Stimulated activated CD8-positive, alpha-beta memory T cell treated with anti-CD3 and anti-CD28 coated beads, Interleukin-4, amount 100 ng/mL, for 48 hours (primary cell): ENCODE results near the gene CD1D.
"Not testable (repeated sequence)": the region's sequence is repeated elsewhere in the genome, so short reads cannot be mapped to it uniquely, and the experiment has no call there.

Source experiments
- DNase-seq: peaks from one replicate; pipeline ENCODE4 v3.0.0-alpha.2; 2020

The CD1D gene

GRCh38 chr1:158180741-158181576, at the start of gene CD1D:
CD1D (plus strand) TSS chr1:158180895; CDS start chr1:158181102, 207 bp downstream.
- peak; percentile 25 for DNase-seq

- DNase-seq: no peak
These were observed 49.5 kb upstream of the CD1D start for GRCh38 chr1:158131217-158131616.

GRCh38 chr1:158140764-158141192, 39.9 kb upstream of the CD1D start:
- no peak for DNase-seq

- DNase-seq: no peak
These were observed 35.4 kb upstream of the CD1D start for GRCh38 chr1:158145173-158145719.

GRCh38 chr1:158146165-158146564, 34.5 kb upstream of the CD1D start:
- no peak for DNase-seq

- no peak for DNase-seq
These were observed 34.0 kb upstream of the CD1D start for GRCh38 chr1:158146739-158147138.

GRCh38 chr1:158147401-158147800, 33.3 kb upstream of the CD1D start:
- no peak for DNase-seq

GRCh38 chr1:158147869-158148268, 32.8 kb upstream of the CD1D start:
- DNase-seq: no peak

GRCh38 chr1:158148468-158148867, 32.2 kb upstream of the CD1D start:
- no peak for DNase-seq

GRCh38 chr1:158149175-158149574, 31.5 kb upstream of the CD1D start:
- peak; percentile 26 for DNase-seq

- peak; percentile 82 for DNase-seq
These were observed 31.0 kb upstream of the CD1D start for GRCh38 chr1:158149577-158150269.

GRCh38 chr1:158150523-158150922, 30.2 kb upstream of the CD1D start:
- no peak for DNase-seq

- DNase-seq: no peak
These were observed 27.5 kb upstream of the CD1D start for GRCh38 chr1:158153179-158153578.

- DNase-seq: no peak
These were observed 26.8 kb upstream of the CD1D start for GRCh38 chr1:158153746-158154444.

- DNase-seq: no peak
These were observed 26.2 kb upstream of the CD1D start for GRCh38 chr1:158154501-158154900.

GRCh38 chr1:158155673-158156072, 25.0 kb upstream of the CD1D start:
- DNase-seq: no peak

GRCh38 chr1:158159597-158159996, 21.1 kb upstream of the CD1D start:
- no peak for DNase-seq

GRCh38 chr1:158161446-158161845, 19.2 kb upstream of the CD1D start:
- no peak for DNase-seq

- DNase-seq: no peak
These were observed 17.4 kb upstream of the CD1D start for GRCh38 chr1:158163000-158163947.

GRCh38 chr1:158169105-158169504, 11.6 kb upstream of the CD1D start:
- no peak for DNase-seq

GRCh38 chr1:158175915-158176314, 4.8 kb upstream of the CD1D start:
- not testable (repeated sequence) for DNase-seq

GRCh38 chr1:158176399-158176798, 4.3 kb upstream of the CD1D start:
- DNase-seq: no peak
